ENCODE measurements around the gene MAN1B1.

Gene MAN1B1

GRCh38 chr9:137113385-137114159 is 26.8 kb downstream of the MAN1B1 start:
- TF ChIP-seq CTCF (IDR thresholded peaks at IDR 0.05; ENCODE audit: control insufficient read depth, extremely low read depth, insufficient read depth): no peak
- DNase-seq (ENCODE audit: low read depth): no peak
- H3K4me3 ChIP-seq (ENCODE audit: low read depth, low read length): peak overlapping the region; percentile 63

- no peak for TF ChIP-seq CTCF (IDR thresholded peaks at IDR 0.05; ENCODE audit: control insufficient read depth, extremely low read depth, insufficient read depth)
- peak overlapping the region; percentile 63 for H3K4me3 ChIP-seq (ENCODE audit: low read depth, low read length)
- DNase-seq (ENCODE audit: low read depth): no peak
These were observed 27.4 kb downstream of the MAN1B1 start for GRCh38 chr9:137114220-137114612.

- no peak for TF ChIP-seq CTCF (IDR thresholded peaks at IDR 0.05; ENCODE audit: control insufficient read depth, extremely low read depth, insufficient read depth)
- peak within 1 kb of the TSS; percentile 63 for H3K4me3 ChIP-seq (ENCODE audit: low read depth, low read length)
- DNase-seq (ENCODE audit: low read depth): no peak
These were observed 28.0 kb downstream of the MAN1B1 start, which contains the start of gene DPP7 for GRCh38 chr9:137114613-137115393. TSS of gene DPP7 (minus strand) at chr9:137114733. CDS start at chr9:137114713, 20 bp downstream.

GRCh38 chr9:137115394-137116026 is 28.7 kb downstream of the MAN1B1 start:
- no peak for DNase-seq (ENCODE audit: low read depth)
- TF ChIP-seq CTCF (IDR thresholded peaks at IDR 0.05; ENCODE audit: control insufficient read depth, extremely low read depth, insufficient read depth): no peak
- peak overlapping the region; percentile 63 for H3K4me3 ChIP-seq (ENCODE audit: low read depth, low read length)

GRCh38 chr9:137116027-137116507 is 29.3 kb downstream of the MAN1B1 start:
- no peak overlapping the region for H3K4me3 ChIP-seq (ENCODE audit: low read depth, low read length)
- no peak for DNase-seq (ENCODE audit: low read depth)
- no peak for TF ChIP-seq CTCF (IDR thresholded peaks at IDR 0.05; ENCODE audit: control insufficient read depth, extremely low read depth, insufficient read depth)

GRCh38 chr9:137116728-137117127 is 29.9 kb downstream of the MAN1B1 start:
- no peak for DNase-seq (ENCODE audit: low read depth)
- H3K4me3 ChIP-seq (ENCODE audit: low read depth, low read length): no peak overlapping the region
- no peak for TF ChIP-seq CTCF (IDR thresholded peaks at IDR 0.05; ENCODE audit: control insufficient read depth, extremely low read depth, insufficient read depth)
